IMR-90 (cell line): ENCODE data around the gene DIP2C. TPM values are rescaled to one million over a fixed set of nuclear protein-coding genes. Genes with fewer than 3 reads are reported as not detected.

Source experiments
- ATAC-seq: fragments of 200-7000 bp; cut with Tn5 transposase; 2 replicates; pipeline ENCODE4 v1.9.1; 2020; ENCODE audit warnings: low read depth, mild to moderate bottlenecking, moderate library complexity
- BruUV-seq: library from RNA; stranded (reverse); fragments of 400-500 nt; replicated peaks from 2 replicates; lab custom pipeline; 2021; lab: Mats Ljungman, UMichigan
- CTCF ChIA-PET: fragments of 300-600 bp; formaldehyde crosslinking; extraction: SDS; loops from one replicate; lab custom pipeline; 2021; ENCODE audit warnings: antibody characterized with exemption; lab: Yijun Ruan, JAX
- POLR2A ChIA-PET: fragments of 300-600 bp; sonication (Branson Sonifier 250); formaldehyde crosslinking; loops from one replicate; lab custom pipeline; 2022; ENCODE audit warnings: antibody characterized with exemption; ENCODE audit not compliant: unreplicated experiment; lab: Charles Lee
- DNase-seq: peaks from one replicate; pipeline ENCODE4 v3.0.0; 2013
- H2AFZ ChIP-seq: replicated peaks from 2 replicates; pipeline ENCODE3; 2013; ENCODE audit warnings: low read length, mild to moderate bottlenecking; ENCODE audit not compliant: poor library complexity
- H2AK5ac ChIP-seq: 2 replicates; pipeline ENCODE4 v1.6.1; 2013; ENCODE audit warnings: low read depth, low read length, inconsistent platforms
- H2AK9ac ChIP-seq: replicated peaks from 2 replicates; pipeline ENCODE3; 2013; ENCODE audit warnings: mild to moderate bottlenecking, low read depth, low read length, moderate library complexity; ENCODE audit not compliant: poor library complexity
- H2BK120ac ChIP-seq: 2 replicates; pipeline ENCODE4 v1.6.1; 2013; ENCODE audit warnings: low read depth, low read length, inconsistent platforms
- H2BK15ac ChIP-seq: 3 replicates; pipeline ENCODE4 v1.6.1; 2013; ENCODE audit warnings: low read depth, low read length, inconsistent platforms
- H2BK20ac ChIP-seq: 2 replicates; pipeline ENCODE4 v1.6.1; 2013; ENCODE audit warnings: low read depth, mild to moderate bottlenecking, inconsistent platforms, low read length, moderate library complexity
- H2BK5ac ChIP-seq: 2 replicates; pipeline ENCODE4 v1.6.1; 2013; ENCODE audit warnings: mild to moderate bottlenecking, low read depth, low read length, inconsistent platforms; ENCODE audit not compliant: poor library complexity, severe bottlenecking
- H3K14ac ChIP-seq: replicated peaks from 2 replicates; pipeline ENCODE4 v1.6.1; 2013; ENCODE audit warnings: low read depth, low read length, inconsistent platforms
- H3K18ac ChIP-seq: 2 replicates; pipeline ENCODE4 v1.6.1; 2013; ENCODE audit warnings: low read depth, low read length, control low read depth
- H3K23ac ChIP-seq: 2 replicates; pipeline ENCODE4 v1.6.1; 2013; ENCODE audit warnings: low read depth, low read length, inconsistent platforms
- H3K27ac ChIP-seq: 2 replicates; pipeline ENCODE4 v1.5.1; 2013; ENCODE audit warnings: mild to moderate bottlenecking, control low read depth, low read length; ENCODE audit not compliant: insufficient read depth
- H3K27me3 ChIP-seq: 2 replicates; pipeline ENCODE4 v1.6.1; 2013; ENCODE audit warnings: low read length; ENCODE audit not compliant: control insufficient read depth, insufficient read depth
- H3K36me3 ChIP-seq: 2 replicates; pipeline ENCODE4 v1.6.1; 2013; ENCODE audit warnings: low read length, mixed read lengths; ENCODE audit not compliant: control insufficient read depth, insufficient read depth
- H3K4ac ChIP-seq: 2 replicates; pipeline ENCODE4 v1.6.1; 2013; ENCODE audit warnings: low read depth, low read length, inconsistent platforms
- H3K4me1 ChIP-seq: 2 replicates; pipeline ENCODE4 v1.6.1; 2013; ENCODE audit warnings: low read length, mixed read lengths; ENCODE audit not compliant: control insufficient read depth, insufficient read depth
- H3K4me2 ChIP-seq: 2 replicates; pipeline ENCODE4 v1.6.1; 2013; ENCODE audit warnings: low read depth, mild to moderate bottlenecking, control low read depth, low read length, moderate library complexity
- H3K4me3 ChIP-seq: 2 replicates; pipeline ENCODE4 v1.5.1; 2013; ENCODE audit warnings: low read depth, mild to moderate bottlenecking, control low read depth, low read length, moderate library complexity; ENCODE audit not compliant: insufficient read depth
- H3K56ac ChIP-seq: 2 replicates; pipeline ENCODE4 v1.6.1; 2013; ENCODE audit warnings: low read length, inconsistent platforms; ENCODE audit not compliant: insufficient read depth; ENCODE audit errors: extremely low read depth
- H3K79me1 ChIP-seq, 2 experiments: 2 replicates each; pipeline ENCODE4 v1.6.1; 2013; ENCODE audit warnings: low read length in 2 of 2, inconsistent platforms in 1 of 2, low read depth in 1 of 2
- H3K9ac ChIP-seq: 2 replicates; pipeline ENCODE4 v1.6.1; 2013; ENCODE audit warnings: low read depth, low read length, control low read depth
- H3K9me1 ChIP-seq: 2 replicates; pipeline ENCODE4 v1.6.1; 2013; ENCODE audit warnings: low read length, inconsistent platforms; ENCODE audit not compliant: insufficient read depth
- H3K9me3 ChIP-seq: 2 replicates; pipeline ENCODE4 v1.6.1; 2013; ENCODE audit warnings: low read length; ENCODE audit not compliant: control insufficient read depth, insufficient read depth
- H4K20me1 ChIP-seq: 2 replicates; pipeline ENCODE4 v1.6.1; 2013; ENCODE audit warnings: low read length, inconsistent platforms; ENCODE audit not compliant: insufficient read depth
- H4K5ac ChIP-seq: 2 replicates; pipeline ENCODE4 v1.6.1; 2013; ENCODE audit warnings: mild to moderate bottlenecking, low read depth, low read length, control low read depth
- H4K8ac ChIP-seq, 2 experiments: 2 replicates each; pipeline ENCODE4 v1.6.1; 2013; ENCODE audit warnings: low read depth in 2 of 2, low read length in 2 of 2, control low read depth in 1 of 2, inconsistent platforms in 1 of 2
- H4K91ac ChIP-seq: 2 replicates; pipeline ENCODE4 v1.6.1; 2013; ENCODE audit warnings: low read depth, low read length, inconsistent platforms; ENCODE audit not compliant: insufficient read depth
- BHLHE40 ChIP-seq: fragments of 150-350 bp; IDR thresholded peaks from 2 replicates; pipeline ENCODE4 v1.6.1; 2016; ENCODE audit warnings: mild to moderate bottlenecking, low read depth, low read length
- CEBPB ChIP-seq: IDR thresholded peaks from 2 replicates; pipeline ENCODE4 v1.6.1; 2012; ENCODE audit warnings: low read depth, low read length, improper control_type of control experiment
- CHD1 ChIP-seq: IDR thresholded peaks from 2 replicates; pipeline ENCODE4 v1.6.1; 2012; ENCODE audit warnings: low read depth, low read length, improper control_type of control experiment
- CTCF ChIP-seq: conservative IDR thresholded peaks from 2 replicates; pipeline ENCODE4 v1.5.1; 2012; ENCODE audit warnings: mild to moderate bottlenecking, low read depth, low read length, improper control_type of control experiment
- ELK1 ChIP-seq: fragments of 150-350 bp; IDR thresholded peaks from 2 replicates; pipeline ENCODE4 v1.6.1; 2016; ENCODE audit warnings: low read depth, mild to moderate bottlenecking, low read length, moderate library complexity, borderline replicate concordance
- FOS ChIP-seq: fragments of 150-350 bp; IDR thresholded peaks from 2 replicates; pipeline ENCODE4 v1.6.1; 2016; ENCODE audit warnings: low read depth, low read length
- MAFK ChIP-seq: IDR thresholded peaks from 2 replicates; pipeline ENCODE4 v1.6.1; 2012; ENCODE audit warnings: low read depth, low read length, improper control_type of control experiment
- MAZ ChIP-seq: IDR thresholded peaks from 2 replicates; pipeline ENCODE4 v1.6.1; 2012; ENCODE audit warnings: low read depth, mild to moderate bottlenecking, low read length, improper control_type of control experiment, moderate library complexity, borderline replicate concordance
- MXI1 ChIP-seq: IDR thresholded peaks from 2 replicates; pipeline ENCODE4 v1.6.1; 2012; ENCODE audit warnings: low read depth, mild to moderate bottlenecking, low read length, moderate library complexity, borderline replicate concordance
- NFE2L2 ChIP-seq: fragments of 150-350 bp; IDR thresholded peaks from 2 replicates; pipeline ENCODE4 v1.6.1; 2016; ENCODE audit warnings: low read depth, mild to moderate bottlenecking, low read length
- POLR2A ChIP-seq: IDR thresholded peaks from 2 replicates; pipeline ENCODE4 v1.6.1; 2012; ENCODE audit warnings: mild to moderate bottlenecking, low read depth, low read length
- RAD21 ChIP-seq: IDR thresholded peaks from 2 replicates; pipeline ENCODE4 v1.6.1; 2012; ENCODE audit warnings: low read length, improper control_type of control experiment
- RCOR1 ChIP-seq: IDR thresholded peaks from 2 replicates; pipeline ENCODE4 v1.6.1; 2012; ENCODE audit warnings: mild to moderate bottlenecking, low read length, improper control_type of control experiment; ENCODE audit not compliant: insufficient replicate concordance
- RFX5 ChIP-seq: IDR thresholded peaks from 2 replicates; pipeline ENCODE4 v1.8.0; 2012; ENCODE audit warnings: low read depth, mild to moderate bottlenecking, low read length, moderate library complexity
- SMC3 ChIP-seq: fragments of 150-350 bp; IDR thresholded peaks from 2 replicates; pipeline ENCODE4 v1.6.1; 2016; ENCODE audit warnings: low read depth, mild to moderate bottlenecking, antibody characterized with exemption, low read length, moderate library complexity
- USF2 ChIP-seq: fragments of 150-350 bp; IDR thresholded peaks from 2 replicates; pipeline ENCODE4 v1.6.1; 2017; ENCODE audit warnings: mild to moderate bottlenecking, antibody characterized with exemption, low read length, low read depth
- WGBS, 2 experiments: methylation state at CpG; one replicate each; pipeline versions ENCODE4 v1.1.5 to v1.1.7; 2013; ENCODE audit warnings: missing lambda C conversion rate in 2 of 2; ENCODE audit not compliant: insufficient read length in 1 of 2; ENCODE audit errors: extremely low coverage in 2 of 2; 5-methylcytosine and 5-hydroxymethylcytosine counted together
- dilution Hi-C: fragments of 300-500 bp; cut with HindIII; formaldehyde crosslinking; loops from one replicate; pipeline ENCODE4 v1.14.3; 2018; ENCODE audit warnings: low sequenced_read_pairs; ENCODE audit not compliant: unreplicated experiment
- in situ Hi-C: fragments of 300-500 bp; cut with MboI; formaldehyde crosslinking; loops from 3 replicates; pipeline ENCODE4 v1.14.3; 2019; ENCODE audit warnings: low sequenced_read_pairs, inconsistent platforms, mixed read lengths
- intact Hi-C: fragments of 100-400 bp; cut with micrococcal nuclease; formaldehyde crosslinking; loops from 2 replicates; pipeline ENCODE4 v1.10.0; 2022
- polyA plus RNA-seq, 3 experiments: library from polyadenylated mRNA; depleted of rRNA; stranded (reverse); fragments of >200 nt; gene quantifications; 2 replicates each; pipeline ENCODE4 v1.2.3, GENCODE V29; 2012; ENCODE audit warnings: low replicate concordance in 1 of 3
- total RNA-seq: library from RNA; depleted of rRNA; stranded (reverse); fragments of >200 nt; gene quantifications from 2 replicates; pipeline ENCODE4 v1.2.3, GENCODE V29; 2012

Gene DIP2C
- total and polyA plus RNA-seq, 2 of the 4 experiments (the other 2 are of a cell fraction): 8.6 to 17.3 TPM

- dilution Hi-C loops: no loop called here
- in situ Hi-C loops: no loop called here
- Histone ChIP-seq H3K36me3 (peaks cover 63% of the 10 kb centered on the region), H2AFZ (no peak overlapping the region), H3K27ac (no peak overlapping the region), H3K18ac (no peak overlapping the region), H2BK120ac (no peak overlapping the region), H3K4me2 (no peak overlapping the region), H3K23ac (no peak overlapping the region), H4K8ac (no peak overlapping the region), H2BK5ac (no peak overlapping the region), H3K9ac (no peak overlapping the region), H3K9me1 (peaks cover 17% of the 10 kb centered on the region), H2BK15ac (no peak overlapping the region), H3K9me3 (no peaks in the 10 kb centered on the region), H4K5ac (no peak overlapping the region), H3K4ac (no peak overlapping the region), H3K79me1 (peaks cover 7 to 24% of the 10 kb centered on the region in 2 experiments; a peak in 3 of 4 replicates), H3K4me3 (no peak overlapping the region), H2AK9ac (no peak overlapping the region), H4K91ac (no peak overlapping the region), H3K56ac (no peak overlapping the region), H3K4me1 (no peaks in the 10 kb centered on the region), H3K14ac (no peak overlapping the region), H2BK20ac (no peak overlapping the region), H4K20me1 (0 out of 2 replicates have a peak, but pooled peaks cover 5% of the 10 kb centered on the region), H3K27me3 (no peaks in the 10 kb centered on the region), H2AK5ac (no peak overlapping the region)
- no peak for ATAC-seq
- BruUV-seq: no TSS peak
- intact Hi-C loops: no loop called here
- POLR2A ChIA-PET: no interaction called here
- CTCF ChIA-PET: no interaction called here
- WGBS, 2 experiments: 100% methylated on average over 2 of the region's 13 CpGs; no CpG with 5 or more reads in 1 of the 2 experiments
- DNase-seq: no peak
- no peak for TF ChIP-seq SMC3
- TF ChIP-seq RCOR1: no peak
- TF ChIP-seq USF2: no peak
- no peak for TF ChIP-seq CEBPB
- no peak for TF ChIP-seq POLR2A
- no peak for TF ChIP-seq BHLHE40
- no peak for TF ChIP-seq RAD21
- no peak for TF ChIP-seq CHD1
- TF ChIP-seq MAZ: no peak
- TF ChIP-seq NFE2L2: no peak
- TF ChIP-seq FOS: no peak
- no peak for TF ChIP-seq CTCF
- no peak for TF ChIP-seq RFX5
- no peak for TF ChIP-seq MAFK
- TF ChIP-seq ELK1: no peak
- no peak for TF ChIP-seq MXI1
Measured at GRCh38 chr10:351770-352334, 337.6 kb downstream of the DIP2C start.
